Panc1 (cell line): ENCODE results near the gene SCAF1. TPM values are rescaled to one million over a fixed set of nuclear protein-coding genes. Genes with fewer than 3 reads are reported as not detected.

ENCODE experiments used
- ATAC-seq: fragments of 200-7000 bp; cut with Tn5 transposase; 2 replicates; pipeline ENCODE4 v1.9.1; 2020; ENCODE audit warnings: mild to moderate bottlenecking, moderate library complexity
- BruUV-seq: library from RNA; stranded (reverse); fragments of 400-500 nt; replicated peaks from 2 replicates; lab custom pipeline; 2021; lab: Mats Ljungman, UMichigan
- CTCF ChIA-PET: fragments of 300-600 bp; sonication (Branson Sonifier 250); formaldehyde crosslinking; loops from one replicate; lab custom pipeline; 2022; ENCODE audit warnings: antibody characterized with exemption; lab: Charles Lee
- POLR2A ChIA-PET: fragments of 300-600 bp; sonication (Branson Sonifier 250); formaldehyde crosslinking; loops from one replicate; lab custom pipeline; 2022; ENCODE audit warnings: antibody characterized with exemption; lab: Charles Lee
- DNase-seq: peaks from one replicate; pipeline ENCODE4 v3.0.0-alpha.2; 2010; ENCODE audit warnings: low read depth, low spot score
- H3K27ac ChIP-seq: 2 replicates; pipeline ENCODE4 v1.5.1; 2011; ENCODE audit warnings: mild to moderate bottlenecking, low read length, inconsistent platforms
- H3K27me3 ChIP-seq: fragments of 200-500 bp; sonication (Bioruptor generic); 2 replicates; pipeline ENCODE4 v1.6.0; 2014; ENCODE audit warnings: low read length, inconsistent platforms; ENCODE audit not compliant: control insufficient read depth, insufficient read depth
- H3K36me3 ChIP-seq: fragments of 200-500 bp; sonication (Bioruptor generic); 2 replicates; pipeline ENCODE4 v1.5.1; 2014; ENCODE audit warnings: inconsistent platforms, mild to moderate bottlenecking, low read length, moderate library complexity; ENCODE audit not compliant: control insufficient read depth, insufficient read depth
- H3K4me1 ChIP-seq: 2 replicates; pipeline ENCODE4 v1.5.1; 2011; ENCODE audit warnings: inconsistent platforms, mild to moderate bottlenecking, low read length, moderate library complexity; ENCODE audit not compliant: control insufficient read depth, insufficient read depth
- H3K4me3 ChIP-seq, 2 experiments: 2 replicates each; pipeline ENCODE4 v1.5.1; 2011 to 2012; ENCODE audit warnings: low read depth in 2 of 2, low read length in 2 of 2, mild to moderate bottlenecking in 2 of 2, inconsistent platforms in 1 of 2, moderate library complexity in 1 of 2
- H3K9me3 ChIP-seq: fragments of 200-500 bp; sonication (Bioruptor generic); 2 replicates; pipeline ENCODE4 v1.5.1; 2014; ENCODE audit warnings: low read depth, mild to moderate bottlenecking, inconsistent platforms, low read length, moderate library complexity; ENCODE audit not compliant: control insufficient read depth, insufficient read depth
- POLR2AphosphoS5 ChIP-seq: IDR thresholded peaks from 2 replicates; pipeline ENCODE4 v1.6.1; 2012; ENCODE audit warnings: mild to moderate bottlenecking, low read depth, low read length, moderate library complexity
- SIN3A ChIP-seq: IDR thresholded peaks from 2 replicates; pipeline ENCODE4 v1.6.1; 2012; ENCODE audit warnings: low read depth, mild to moderate bottlenecking, low read length, moderate library complexity, borderline replicate concordance; ENCODE audit not compliant: insufficient read depth
- TCF7L2 ChIP-seq: IDR thresholded peaks from 2 replicates; pipeline ENCODE4 v1.6.1; 2011; ENCODE audit warnings: mild to moderate bottlenecking, low read depth, low read length, inconsistent platforms
- in situ Hi-C: cut with HindIII; loops from 2 replicates; pipeline ENCODE4 v1.10.0; 2016; ENCODE audit warnings: low sequenced_read_pairs, low pct_unique_long_range_greater_than_20kb
- intact Hi-C: fragments of 100-400 bp; cut with micrococcal nuclease; formaldehyde crosslinking; loops from one replicate; pipeline ENCODE4 v1.10.0; 2022; ENCODE audit not compliant: unreplicated experiment
- total RNA-seq: library from RNA; stranded (reverse); gene quantifications from one replicate; pipeline ENCODE4 v1.2.1, GENCODE V29; 2021; ENCODE audit not compliant: unreplicated experiment
- TF ChIP-seq, protein P1 (sequence below), 2 experiments: IDR thresholded peaks; 2 replicates each; pipeline ENCODE4 v1.6.1; 2011 to 2012; ENCODE audit warnings: low read depth in 2 of 2, control low read depth in 1 of 2, low read length in 1 of 2, mild to moderate bottlenecking in 1 of 2, moderate library complexity in 1 of 2; ENCODE audit not compliant: insufficient read depth in 1 of 2
- TF ChIP-seq, protein P2 (sequence below): fragments of 450-650 bp; IDR thresholded peaks from 2 replicates; pipeline ENCODE4 v1.5.1; 2017; ENCODE audit warnings: mild to moderate bottlenecking

SCAF1 gene
- total RNA-seq, 1 experiment from 2014 or later = 77.4 TPM

DNA sequence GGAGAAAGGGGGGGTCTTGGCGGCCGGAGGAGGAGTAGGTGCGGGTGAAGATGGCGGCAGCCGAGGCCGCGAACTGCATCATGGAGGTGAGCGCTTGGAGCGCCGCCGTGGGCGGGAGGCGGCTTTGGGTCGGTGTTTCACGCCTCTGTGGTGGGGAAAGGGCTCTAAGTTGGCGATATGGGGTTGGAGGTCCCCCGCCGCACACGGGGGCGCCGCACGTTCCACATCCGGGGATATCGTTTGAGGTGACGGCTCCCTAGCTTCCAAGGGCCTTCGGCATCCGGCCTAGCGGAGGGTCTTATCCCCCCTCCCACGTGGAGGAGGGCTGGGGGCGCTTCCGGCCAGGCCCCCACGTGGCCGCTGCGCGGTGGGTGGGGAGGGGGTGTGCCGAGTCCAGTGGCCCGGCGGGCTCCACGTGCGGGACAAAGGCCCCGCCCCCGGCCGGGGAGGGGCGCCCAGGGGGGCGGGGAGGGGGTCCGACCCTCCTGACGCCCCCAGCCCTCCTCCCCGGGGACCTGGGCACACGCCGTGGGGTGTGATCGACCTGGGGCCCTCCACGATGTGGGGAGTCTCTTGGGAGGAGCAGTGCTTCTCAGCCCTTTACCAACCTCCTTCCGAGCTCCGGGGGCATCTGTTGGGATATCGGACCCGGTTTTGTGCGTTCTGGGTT is 35.4 kb downstream of the SCAF1 start, which contains the start of gene PRMT1:
Gene PRMT1, plus strand, starts transcription at position 41 of the 670 bp plus-strand sequence. Its CDS starts 10 bp downstream, at position 51.
- POLR2A ChIA-PET = interaction anchor here (1.1 to 1.2 kb wide), 2 partner anchors 12 to 37 kb away, joined by 4 to 5 read pairs; partner anchors contain the start of gene RRAS
- ATAC-seq = peak; percentile 49

DNA sequence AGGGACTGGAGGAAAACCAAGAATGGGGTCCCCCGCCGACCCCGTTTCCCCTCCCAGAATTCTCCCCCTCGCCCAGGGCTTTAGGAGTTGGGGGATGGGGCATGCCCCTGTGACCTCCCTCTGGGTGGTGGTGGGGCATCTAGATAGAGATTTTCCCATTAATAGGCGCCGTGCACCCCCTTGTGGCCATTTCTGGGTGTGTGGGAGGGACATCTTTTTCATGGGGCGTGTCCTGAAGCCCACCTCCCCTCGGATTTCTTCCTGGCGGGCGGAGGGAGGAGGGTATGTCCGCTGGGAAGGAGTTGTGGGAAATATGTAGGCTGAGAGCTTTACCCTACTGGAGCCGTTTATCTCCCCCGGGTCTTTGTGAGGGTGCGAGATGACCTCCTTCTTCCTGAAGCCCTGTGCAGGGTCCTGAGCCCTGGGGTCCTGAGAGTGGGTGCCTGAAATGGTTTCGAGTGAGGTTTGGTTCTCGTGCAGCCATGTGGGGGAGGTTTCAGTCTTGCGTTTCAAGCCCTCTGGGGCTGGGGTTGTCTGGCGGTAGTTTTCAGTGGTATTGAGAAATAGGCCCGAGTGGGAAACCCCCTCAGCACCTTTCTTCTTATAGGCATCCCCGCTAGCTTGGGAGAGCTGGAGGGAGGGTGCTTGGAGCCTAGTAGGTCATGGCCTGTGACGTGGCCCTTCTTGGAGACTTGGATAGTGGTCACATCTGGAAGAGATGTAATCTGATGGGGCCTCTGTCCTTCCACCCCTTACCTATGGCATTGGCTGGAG is 36.1 kb downstream of the SCAF1 start:
- Histone ChIP-seq H3K4me3 (peak overlapping the region; percentile 83 to 88), H3K27me3 (no peaks in the 10 kb centered on the region), H3K9me3 (no peaks in the 10 kb centered on the region), H3K36me3 (peaks cover 14% of the 10 kb centered on the region), H3K27ac (peak overlapping the region; percentile 85), H3K4me1 (peaks cover 19% of the 10 kb centered on the region)
- TF ChIP-seq POLR2AphosphoS5 (0 out of 2 replicates have a peak, but pooled peaks have one; percentile 7), SIN3A (peak; percentile 18; the same call in 1 of the 2 replicates), TCF7L2 (no peak)
- TF ChIP-seq, protein P1, sequence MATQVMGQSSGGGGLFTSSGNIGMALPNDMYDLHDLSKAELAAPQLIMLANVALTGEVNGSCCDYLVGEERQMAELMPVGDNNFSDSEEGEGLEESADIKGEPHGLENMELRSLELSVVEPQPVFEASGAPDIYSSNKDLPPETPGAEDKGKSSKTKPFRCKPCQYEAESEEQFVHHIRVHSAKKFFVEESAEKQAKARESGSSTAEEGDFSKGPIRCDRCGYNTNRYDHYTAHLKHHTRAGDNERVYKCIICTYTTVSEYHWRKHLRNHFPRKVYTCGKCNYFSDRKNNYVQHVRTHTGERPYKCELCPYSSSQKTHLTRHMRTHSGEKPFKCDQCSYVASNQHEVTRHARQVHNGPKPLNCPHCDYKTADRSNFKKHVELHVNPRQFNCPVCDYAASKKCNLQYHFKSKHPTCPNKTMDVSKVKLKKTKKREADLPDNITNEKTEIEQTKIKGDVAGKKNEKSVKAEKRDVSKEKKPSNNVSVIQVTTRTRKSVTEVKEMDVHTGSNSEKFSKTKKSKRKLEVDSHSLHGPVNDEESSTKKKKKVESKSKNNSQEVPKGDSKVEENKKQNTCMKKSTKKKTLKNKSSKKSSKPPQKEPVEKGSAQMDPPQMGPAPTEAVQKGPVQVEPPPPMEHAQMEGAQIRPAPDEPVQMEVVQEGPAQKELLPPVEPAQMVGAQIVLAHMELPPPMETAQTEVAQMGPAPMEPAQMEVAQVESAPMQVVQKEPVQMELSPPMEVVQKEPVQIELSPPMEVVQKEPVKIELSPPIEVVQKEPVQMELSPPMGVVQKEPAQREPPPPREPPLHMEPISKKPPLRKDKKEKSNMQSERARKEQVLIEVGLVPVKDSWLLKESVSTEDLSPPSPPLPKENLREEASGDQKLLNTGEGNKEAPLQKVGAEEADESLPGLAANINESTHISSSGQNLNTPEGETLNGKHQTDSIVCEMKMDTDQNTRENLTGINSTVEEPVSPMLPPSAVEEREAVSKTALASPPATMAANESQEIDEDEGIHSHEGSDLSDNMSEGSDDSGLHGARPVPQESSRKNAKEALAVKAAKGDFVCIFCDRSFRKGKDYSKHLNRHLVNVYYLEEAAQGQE (IDR thresholded peaks at IDR 0.05; ENCODE audit: insufficient read depth in 1 of 2, low read depth in 2 of 2, low read length in 1 of 2) = no peak
- TF ChIP-seq, protein P2, sequence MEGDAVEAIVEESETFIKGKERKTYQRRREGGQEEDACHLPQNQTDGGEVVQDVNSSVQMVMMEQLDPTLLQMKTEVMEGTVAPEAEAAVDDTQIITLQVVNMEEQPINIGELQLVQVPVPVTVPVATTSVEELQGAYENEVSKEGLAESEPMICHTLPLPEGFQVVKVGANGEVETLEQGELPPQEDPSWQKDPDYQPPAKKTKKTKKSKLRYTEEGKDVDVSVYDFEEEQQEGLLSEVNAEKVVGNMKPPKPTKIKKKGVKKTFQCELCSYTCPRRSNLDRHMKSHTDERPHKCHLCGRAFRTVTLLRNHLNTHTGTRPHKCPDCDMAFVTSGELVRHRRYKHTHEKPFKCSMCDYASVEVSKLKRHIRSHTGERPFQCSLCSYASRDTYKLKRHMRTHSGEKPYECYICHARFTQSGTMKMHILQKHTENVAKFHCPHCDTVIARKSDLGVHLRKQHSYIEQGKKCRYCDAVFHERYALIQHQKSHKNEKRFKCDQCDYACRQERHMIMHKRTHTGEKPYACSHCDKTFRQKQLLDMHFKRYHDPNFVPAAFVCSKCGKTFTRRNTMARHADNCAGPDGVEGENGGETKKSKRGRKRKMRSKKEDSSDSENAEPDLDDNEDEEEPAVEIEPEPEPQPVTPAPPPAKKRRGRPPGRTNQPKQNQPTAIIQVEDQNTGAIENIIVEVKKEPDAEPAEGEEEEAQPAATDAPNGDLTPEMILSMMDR = peak; percentile 73
- no peak for DNase-seq
- TSS peak; percentile 79 for BruUV-seq
- ChIA-PET POLR2A (interaction anchor here (1.0 kb wide), 1 partner anchor 98 kb away, joined by 3 read pairs; no protein-coding TSS in a partner anchor), CTCF (no interaction called here)
- in situ Hi-C loops = no loop called here
- no peak for ATAC-seq
- intact Hi-C loops = no loop called here

More for the DNA sequence above, 35.4 kb downstream of the SCAF1 start, which contains the start of gene PRMT1:
- CTCF ChIA-PET = no interaction called here
- no peaks in the 10 kb centered on the region for H3K9me3 ChIP-seq
- H3K27me3 ChIP-seq = no peaks in the 10 kb centered on the region
- peak within 1 kb of the TSS; percentile 98 for H3K27ac ChIP-seq
- H3K4me3 ChIP-seq = peak within 1 kb of the TSS; percentile 83 to 88
- peaks cover 12% of the 10 kb centered on the region for H3K36me3 ChIP-seq
- no peak for TF ChIP-seq TCF7L2
- peak; percentile 69; the same call in 1 of the 2 replicates for TF ChIP-seq POLR2AphosphoS5
- TF ChIP-seq, protein P2 = no peak
- peak; percentile 65; the same call in 1 of the 2 replicates for TF ChIP-seq SIN3A
- TF ChIP-seq, protein P1 (IDR thresholded peaks at IDR 0.05; ENCODE audit: insufficient read depth in 1 of 2, low read depth in 2 of 2, low read length in 1 of 2) = no peak
- H3K4me1 ChIP-seq = peaks cover 19% of the 10 kb centered on the region
- in situ Hi-C loops = no loop called here
- no TSS peak for BruUV-seq
- intact Hi-C loops = no loop called here
- DNase-seq = no peak
